NCI-H1105 (cell line): ENCODE measurements around the gene TSPAN18.

Experiments used
- DNase-seq: peaks from one replicate; lab custom pipeline; 2025; lab: John Stamatoyannopoulos, UW

The TSPAN18 gene

GRCh38 chr11:44711113-44711786 is 15.5 kb upstream of the TSPAN18 start:
- DNase-seq, result no peak

GRCh38 chr11:44711787-44712608 is 14.8 kb upstream of the TSPAN18 start:
- no peak for DNase-seq

GRCh38 chr11:44713022-44713421 is 13.7 kb upstream of the TSPAN18 start:
- no peak for DNase-seq

GRCh38 chr11:44716256-44716655 is 10.5 kb upstream of the TSPAN18 start:
- DNase-seq, result no peak

- no peak for DNase-seq
Measured at GRCh38 chr11:44718057-44718456, 8.7 kb upstream of the TSPAN18 start.

GRCh38 chr11:44718612-44719390 is 8.0 kb upstream of the TSPAN18 start:
- DNase-seq, result no peak

GRCh38 chr11:44725016-44725685 is 1.6 kb upstream of the TSPAN18 start:
- DNase-seq, result no peak

- DNase-seq, result no peak
Measured at GRCh38 chr11:44725757-44726282, 942 bp upstream of the TSPAN18 start.

- DNase-seq, result no peak
Measured at GRCh38 chr11:44727114-44727372, 281 bp downstream of the TSPAN18 start.

- peak; percentile 77 for DNase-seq
Measured at GRCh38 chr11:44727373-44728287, 868 bp downstream of the TSPAN18 start.

GRCh38 chr11:44728491-44728910 is 1.7 kb downstream of the TSPAN18 start:
- no peak for DNase-seq

- no peak for DNase-seq
Measured at GRCh38 chr11:44729063-44729462, 2.3 kb downstream of the TSPAN18 start.

GRCh38 chr11:44729713-44730112 is 3.0 kb downstream of the TSPAN18 start:
- DNase-seq, result no peak

- no peak for DNase-seq
Measured at GRCh38 chr11:44730775-44731174, 4.0 kb downstream of the TSPAN18 start.

GRCh38 chr11:44731685-44732430 is 5.1 kb downstream of the TSPAN18 start:
- DNase-seq, result no peak

- DNase-seq, result no peak
Measured at GRCh38 chr11:44732564-44732963, 5.8 kb downstream of the TSPAN18 start.

GRCh38 chr11:44733877-44734276 is 7.1 kb downstream of the TSPAN18 start:
- no peak for DNase-seq

- no peak for DNase-seq
Measured at GRCh38 chr11:44734843-44735381, 8.2 kb downstream of the TSPAN18 start.

GRCh38 chr11:44736791-44737190 is 10.0 kb downstream of the TSPAN18 start:
- DNase-seq, result no peak
